Measurements from ENCODE around the gene TMEM115. TPM values are rescaled to one million over a fixed set of nuclear protein-coding genes. Genes with fewer than 3 reads are reported as not detected.

TMEM115 gene
- total RNA-seq, 1 donor from 2014 or later, result 63.2 TPM

GRCh38 chr3:50389414-50389767 is 30.1 kb upstream of the TMEM115 start:
- H3K36me3 Mint-ChIP-seq (ENCODE audit: unreplicated experiment), result no peaks in the 10 kb centered on the region
- H3K4me3 Mint-ChIP-seq (ENCODE audit: unreplicated experiment), result no peak overlapping the region
- no peak overlapping the region for H3K27ac Mint-ChIP-seq (ENCODE audit: unreplicated experiment)
- no peaks in the 10 kb centered on the region for H3K9me3 Mint-ChIP-seq (ENCODE audit: unreplicated experiment)
- no peak for TF ChIP-seq CTCF (IDR thresholded peaks at IDR 0.05)
- H3K4me1 Mint-ChIP-seq (ENCODE audit: unreplicated experiment), result no peaks in the 10 kb centered on the region
- no peaks in the 10 kb centered on the region for H3K27me3 Mint-ChIP-seq (ENCODE audit: unreplicated experiment)
- DNase-seq (ENCODE audit: extremely low spot score, unreplicated experiment), result no peak

- Mint-ChIP-seq H3K27me3 (ENCODE audit: unreplicated experiment) (peaks cover 2% of the 10 kb centered on the region), H3K9me3 (ENCODE audit: unreplicated experiment) (no peaks in the 10 kb centered on the region), H3K4me1 (ENCODE audit: unreplicated experiment) (no peaks in the 10 kb centered on the region), H3K4me3 (ENCODE audit: unreplicated experiment) (no peak overlapping the region), H3K36me3 (ENCODE audit: unreplicated experiment) (no peaks in the 10 kb centered on the region), H3K27ac (ENCODE audit: unreplicated experiment) (no peak overlapping the region)
- no peak for TF ChIP-seq CTCF (IDR thresholded peaks at IDR 0.05)
- no peak for DNase-seq (ENCODE audit: extremely low spot score, unreplicated experiment)
Observed at GRCh38 chr3:50388720-50389413, 29.5 kb upstream of the TMEM115 start.

GRCh38 chr3:50388016-50388719 is 28.8 kb upstream of the TMEM115 start:
- Mint-ChIP-seq H3K27me3 (ENCODE audit: unreplicated experiment) (peaks cover 2% of the 10 kb centered on the region), H3K9me3 (ENCODE audit: unreplicated experiment) (no peaks in the 10 kb centered on the region), H3K4me3 (ENCODE audit: unreplicated experiment) (no peak overlapping the region), H3K4me1 (ENCODE audit: unreplicated experiment) (no peaks in the 10 kb centered on the region), H3K36me3 (ENCODE audit: unreplicated experiment) (no peaks in the 10 kb centered on the region), H3K27ac (ENCODE audit: unreplicated experiment) (no peak overlapping the region)
- DNase-seq (ENCODE audit: extremely low spot score, unreplicated experiment), result no peak
- TF ChIP-seq CTCF (IDR thresholded peaks at IDR 0.05), result peak; percentile 50

- Mint-ChIP-seq H3K4me1 (ENCODE audit: unreplicated experiment) (peaks cover 4% of the 10 kb centered on the region), H3K27ac (ENCODE audit: unreplicated experiment) (no peak overlapping the region), H3K4me3 (ENCODE audit: unreplicated experiment) (no peak overlapping the region), H3K9me3 (ENCODE audit: unreplicated experiment) (no peaks in the 10 kb centered on the region), H3K36me3 (ENCODE audit: unreplicated experiment) (no peaks in the 10 kb centered on the region), H3K27me3 (ENCODE audit: unreplicated experiment) (peaks cover 9% of the 10 kb centered on the region)
- DNase-seq (ENCODE audit: extremely low spot score, unreplicated experiment), result no peak
- no peak for TF ChIP-seq CTCF (IDR thresholded peaks at IDR 0.05)
Observed at GRCh38 chr3:50385754-50386153, 26.4 kb upstream of the TMEM115 start.

- no peak for DNase-seq (ENCODE audit: extremely low spot score, unreplicated experiment)
- Mint-ChIP-seq H3K4me3 (ENCODE audit: unreplicated experiment) (no peak overlapping the region), H3K9me3 (ENCODE audit: unreplicated experiment) (no peaks in the 10 kb centered on the region), H3K4me1 (ENCODE audit: unreplicated experiment) (peaks cover 4% of the 10 kb centered on the region), H3K27ac (ENCODE audit: unreplicated experiment) (no peak overlapping the region), H3K27me3 (ENCODE audit: unreplicated experiment) (peaks cover 9% of the 10 kb centered on the region), H3K36me3 (ENCODE audit: unreplicated experiment) (no peaks in the 10 kb centered on the region)
- no peak for TF ChIP-seq CTCF (IDR thresholded peaks at IDR 0.05)
Observed at GRCh38 chr3:50383750-50384149, 24.4 kb upstream of the TMEM115 start.
